WTC11 (cell line): Measurements from ENCODE around the gene DNAH14. TPM values are rescaled to one million over a fixed set of nuclear protein-coding genes. Genes with fewer than 3 reads are reported as not detected.

Experiments used
- ATAC-seq: fragments of 200-7000 bp; cut with Tn5 transposase; 2 replicates; pipeline ENCODE4 v1.10.0; 2021; ENCODE audit warnings: mild to moderate bottlenecking, moderate library complexity
- CTCF ChIA-PET: fragments of 300-600 bp; sonication (Branson Sonifier 250); formaldehyde crosslinking; loops from one replicate; lab custom pipeline; 2021; ENCODE audit warnings: antibody characterized with exemption; lab: Charles Lee
- POLR2A ChIA-PET: fragments of 350-600 bp; sonication (Branson Sonifier 250); formaldehyde crosslinking; loops from one replicate; lab custom pipeline; 2021; ENCODE audit warnings: antibody characterized with exemption; lab: Charles Lee
- DNase-seq: peaks from one replicate; pipeline ENCODE4 v3.0.0; 2021; ENCODE audit warnings: low spot score
- H3K27ac Mint-ChIP-seq: 2 replicates; pipeline ENCODE4 v1.8.0; 2021; ENCODE audit warnings: mixed read lengths
- H3K27me3 Mint-ChIP-seq: 2 replicates; pipeline ENCODE4 v1.8.0; 2021; ENCODE audit warnings: low read depth, mild to moderate bottlenecking, moderate library complexity, mixed read lengths
- H3K36me3 Mint-ChIP-seq: 2 replicates; pipeline ENCODE4 v1.8.0; 2021; ENCODE audit warnings: mixed read lengths
- H3K4me1 Mint-ChIP-seq: 2 replicates; pipeline ENCODE4 v1.8.0; 2022; ENCODE audit warnings: mixed read lengths
- H3K4me3 Mint-ChIP-seq: 2 replicates; pipeline ENCODE4 v1.8.0; 2021; ENCODE audit warnings: mild to moderate bottlenecking, moderate library complexity, mixed read lengths
- H3K9me3 Mint-ChIP-seq: 2 replicates; pipeline ENCODE4 v1.8.0; 2021; ENCODE audit warnings: mixed read lengths
- ATF1 ChIP-seq: sonication (generic); formaldehyde crosslinking; IDR thresholded peaks from 2 replicates; pipeline ENCODE4 v1.8.1; 2023; ENCODE audit warnings: mild to moderate bottlenecking, moderate library complexity, missing genetic modification reagents
- E2F5 ChIP-seq: sonication (generic); formaldehyde crosslinking; IDR thresholded peaks from 2 replicates; pipeline ENCODE4 v1.8.1; 2022; ENCODE audit warnings: mild to moderate bottlenecking, moderate library complexity, missing genetic modification reagents
- ELF4 ChIP-seq: sonication (generic); formaldehyde crosslinking; IDR thresholded peaks from 2 replicates; pipeline ENCODE4 v1.8.1; 2022; ENCODE audit warnings: low read depth, mild to moderate bottlenecking, moderate library complexity, missing genetic modification reagents
- EMX1 ChIP-seq: fragments of 250-450 bp; sonication (Bioruptor Pico); IDR thresholded peaks from 2 replicates; pipeline ENCODE4 v1.8.0; 2021; ENCODE audit warnings: mild to moderate bottlenecking
- ERG ChIP-seq: fragments of 250-450 bp; sonication (Bioruptor Pico); IDR thresholded peaks from 2 replicates; pipeline ENCODE4 v1.8.0; 2021; ENCODE audit warnings: mild to moderate bottlenecking
- ETV6 ChIP-seq: sonication (generic); formaldehyde crosslinking; IDR thresholded peaks from 2 replicates; pipeline ENCODE4 v1.8.1; 2022; ENCODE audit warnings: mild to moderate bottlenecking, missing genetic modification reagents
- FOXJ3 ChIP-seq: sonication (generic); formaldehyde crosslinking; IDR thresholded peaks from 2 replicates; pipeline ENCODE4 v1.9.0; 2021; ENCODE audit warnings: missing genetic modification reagents, mild to moderate bottlenecking, borderline replicate concordance
- FOXK1 ChIP-seq: sonication (generic); formaldehyde crosslinking; IDR thresholded peaks from 2 replicates; pipeline ENCODE4 v1.8.0; 2022; ENCODE audit warnings: mild to moderate bottlenecking, moderate library complexity, missing genetic modification reagents
- HMGXB4 ChIP-seq: sonication (generic); formaldehyde crosslinking; IDR thresholded peaks from 2 replicates; pipeline ENCODE4 v1.8.1; 2023; ENCODE audit warnings: mild to moderate bottlenecking, moderate library complexity, missing genetic modification reagents
- IRF1 ChIP-seq: sonication (generic); formaldehyde crosslinking; IDR thresholded peaks from 2 replicates; pipeline ENCODE4 v1.8.0; 2023; ENCODE audit warnings: missing genetic modification reagents
- IRF2 ChIP-seq: sonication (generic); formaldehyde crosslinking; IDR thresholded peaks from 2 replicates; pipeline ENCODE4 v1.8.0; 2022; ENCODE audit warnings: low read depth, missing genetic modification reagents, borderline replicate concordance
- MAX ChIP-seq: sonication (generic); formaldehyde crosslinking; IDR thresholded peaks from 2 replicates; pipeline ENCODE4 v1.8.0; 2022; ENCODE audit warnings: mild to moderate bottlenecking, missing genetic modification reagents
- MXD4 ChIP-seq: fragments of 250-450 bp; sonication (Bioruptor Pico); IDR thresholded peaks from 2 replicates; pipeline ENCODE4 v1.8.0; 2021; ENCODE audit warnings: mild to moderate bottlenecking, moderate library complexity, borderline replicate concordance
- PREB ChIP-seq: sonication (generic); formaldehyde crosslinking; IDR thresholded peaks from 2 replicates; pipeline ENCODE4 v1.8.1; 2022; ENCODE audit warnings: mild to moderate bottlenecking, missing genetic modification reagents, moderate library complexity, borderline replicate concordance
- SMAD4 ChIP-seq: sonication (generic); formaldehyde crosslinking; IDR thresholded peaks from 2 replicates; pipeline ENCODE4 v1.8.0; 2022; ENCODE audit warnings: mild to moderate bottlenecking, missing genetic modification reagents
- SOX15 ChIP-seq: fragments of 250-450 bp; sonication (Bioruptor Pico); IDR thresholded peaks from 2 replicates; pipeline ENCODE4 v1.9.0; 2021; ENCODE audit warnings: mild to moderate bottlenecking
- SP1 ChIP-seq: sonication (generic); formaldehyde crosslinking; conservative IDR thresholded peaks from 2 replicates; pipeline ENCODE4 v1.8.1; 2022; ENCODE audit warnings: missing genetic modification reagents
- ZBTB21 ChIP-seq: sonication (generic); formaldehyde crosslinking; IDR thresholded peaks from 2 replicates; pipeline ENCODE4 v1.8.1; 2023; ENCODE audit warnings: mild to moderate bottlenecking, missing genetic modification reagents, borderline replicate concordance
- ZBTB43 ChIP-seq: sonication (generic); formaldehyde crosslinking; IDR thresholded peaks from 2 replicates; pipeline ENCODE4 v1.8.1; 2023; ENCODE audit warnings: mild to moderate bottlenecking, missing genetic modification reagents
- ZMAT4 ChIP-seq: fragments of 250-450 bp; sonication (Bioruptor Pico); IDR thresholded peaks from 2 replicates; pipeline ENCODE4 v1.9.0; 2021; ENCODE audit warnings: mild to moderate bottlenecking
- ZNF121 ChIP-seq: sonication (generic); formaldehyde crosslinking; IDR thresholded peaks from 2 replicates; pipeline ENCODE4 v1.8.0; 2023; ENCODE audit warnings: missing genetic modification reagents
- ZNF396 ChIP-seq: fragments of 250-450 bp; sonication (Bioruptor Pico); IDR thresholded peaks from 2 replicates; pipeline ENCODE4 v1.8.0; 2021; ENCODE audit warnings: mild to moderate bottlenecking, moderate library complexity, borderline replicate concordance
- ZNF416 ChIP-seq: fragments of 250-450 bp; sonication (Bioruptor Pico); IDR thresholded peaks from 2 replicates; pipeline ENCODE4 v1.9.0; 2021; ENCODE audit warnings: mild to moderate bottlenecking, inconsistent platforms
- ZNF512 ChIP-seq: sonication (generic); formaldehyde crosslinking; IDR thresholded peaks from 2 replicates; pipeline ENCODE4 v1.8.1; 2022; ENCODE audit warnings: missing genetic modification reagents, borderline replicate concordance
- total RNA-seq: library from RNA; stranded (reverse); gene quantifications from 3 replicates; pipeline ENCODE4 v1.2.3, GENCODE V29; 2021

The DNAH14 gene
- total RNA-seq, 1 experiment from 2014 or later = 34.1 TPM

- no peak for ATAC-seq
- POLR2A ChIA-PET = no interaction called here
- DNase-seq = no peak
- TF ChIP-seq ERG (CRISPR knock-in tag) (no peak), FOXK1 (no peak), ZNF121 (no peak), IRF2 (CRISPR knock-in tag) (no peak), MAX (CRISPR knock-in tag) (no peak), E2F5 (CRISPR knock-in tag) (no peak), MXD4 (no peak), EMX1 (CRISPR knock-in tag) (no peak), ZBTB43 (CRISPR knock-in tag) (no peak), SMAD4 (CRISPR knock-in tag) (no peak), ELF4 (CRISPR knock-in tag) (no peak), PREB (no peak), FOXJ3 (CRISPR knock-in tag) (no peak), ZNF396 (CRISPR knock-in tag) (no peak)
- peaks cover 4% of the 10 kb centered on the region for H3K27me3 Mint-ChIP-seq
- H3K4me1 Mint-ChIP-seq = no peaks in the 10 kb centered on the region
- no peaks in the 10 kb centered on the region for H3K36me3 Mint-ChIP-seq
- no peak overlapping the region for H3K27ac Mint-ChIP-seq
- CTCF ChIA-PET = no interaction called here
- no peak overlapping the region for H3K4me3 Mint-ChIP-seq
- H3K9me3 Mint-ChIP-seq = 0 out of 2 replicates have a peak, but pooled peaks cover 8% of the 10 kb centered on the region
These were observed 329.3 kb downstream of the DNAH14 start for GRCh38 chr1:225258811-225259210.

GRCh38 chr1:225259542-225259941 is 330.1 kb downstream of the DNAH14 start:
- Mint-ChIP-seq H3K4me3 (no peak overlapping the region), H3K36me3 (no peaks in the 10 kb centered on the region)
- DNase-seq = no peak

More at GRCh38 chr1:225259542-225259941, 330.1 kb downstream of the DNAH14 start:
- no peak overlapping the region for H3K27ac Mint-ChIP-seq
- TF ChIP-seq ETV6 (no peak), HMGXB4 (CRISPR knock-in tag) (no peak), ZNF512 (CRISPR knock-in tag) (no peak), SP1 (CRISPR knock-in tag) (no peak), ZMAT4 (no peak), ZBTB21 (CRISPR knock-in tag) (no peak), IRF1 (CRISPR knock-in tag) (no peak), ZNF396 (CRISPR knock-in tag) (no peak), ZNF416 (CRISPR knock-in tag) (no peak), SOX15 (CRISPR knock-in tag) (no peak), ATF1 (CRISPR knock-in tag) (no peak)
- ChIA-PET CTCF (no interaction called here), POLR2A (no interaction called here)
- no peaks in the 10 kb centered on the region for H3K4me1 Mint-ChIP-seq
- ATAC-seq = no peak
- 0 out of 2 replicates have a peak, but pooled peaks cover 8% of the 10 kb centered on the region for H3K9me3 Mint-ChIP-seq
- peaks cover 4% of the 10 kb centered on the region; the same call in 1 of the 2 replicates for H3K27me3 Mint-ChIP-seq
